ENCODE data around the gene RBCK1.

GRCh38 chr20:469746-470490, 61.8 kb downstream of the RBCK1 start:
- TF ChIP-seq EZH2 (IDR thresholded peaks at IDR 0.05) (no peak), POLR2AphosphoS5 (IDR thresholded peaks at IDR 0.05; ENCODE audit: borderline replicate concordance, low read depth, low read length) (no peak), FOXP2 (optimal IDR thresholded peaks at IDR 0.05; ENCODE audit: control extremely low read depth, extremely low read length, insufficient read depth) (no peak)

Data from SK-N-MC (cell line).